Neuronal stem cell (in vitro differentiated cells): ENCODE results near the gene GASK1A. TPM values are rescaled to one million over a fixed set of nuclear protein-coding genes. Genes with fewer than 3 reads are reported as not detected.

ENCODE experiments used
- DNase-seq: peaks from one replicate; pipeline ENCODE4 v3.0.0-alpha.2; 2013; ENCODE audit warnings: low spot score
- H2AFZ ChIP-seq: one replicate; pipeline ENCODE4 v1.6.1; 2013; ENCODE audit warnings: mild to moderate bottlenecking, low read length, inconsistent platforms
- H2AK5ac ChIP-seq: 2 replicates; pipeline ENCODE4 v1.6.1; 2013; ENCODE audit warnings: low read depth, mild to moderate bottlenecking, inconsistent platforms, low read length, moderate library complexity, mixed read lengths
- H2BK120ac ChIP-seq: 2 replicates; pipeline ENCODE4 v1.6.1; 2013; ENCODE audit warnings: low read depth, mild to moderate bottlenecking, inconsistent platforms, low read length, moderate library complexity, mixed read lengths
- H2BK12ac ChIP-seq: one replicate; pipeline ENCODE4 v1.6.1; 2013; ENCODE audit warnings: low read length, inconsistent platforms
- H2BK15ac ChIP-seq: 2 replicates; pipeline ENCODE4 v1.6.1; 2013; ENCODE audit warnings: mild to moderate bottlenecking, low read length, inconsistent platforms, mixed read lengths
- H2BK5ac ChIP-seq: one replicate; pipeline ENCODE4 v1.6.1; 2013; ENCODE audit warnings: inconsistent platforms, mild to moderate bottlenecking, low read length, moderate library complexity
- H3K14ac ChIP-seq: one replicate; pipeline ENCODE4 v1.6.1; 2013; ENCODE audit warnings: low read length, inconsistent platforms
- H3K18ac ChIP-seq: 2 replicates; pipeline ENCODE4 v1.6.1; 2013; ENCODE audit warnings: low read length, inconsistent platforms
- H3K23ac ChIP-seq: 2 replicates; pipeline ENCODE4 v1.6.1; 2013; ENCODE audit warnings: low read depth, mild to moderate bottlenecking, mixed read lengths, low read length, inconsistent platforms; ENCODE audit not compliant: poor library complexity
- H3K27ac ChIP-seq: replicated peaks from 3 replicates; pipeline ENCODE4 v1.5.1; 2013; ENCODE audit warnings: low read length, inconsistent platforms
- H3K27me3 ChIP-seq, 3 experiments: 2 replicates each; pipeline ENCODE4 v1.6.1; 2013; ENCODE audit warnings: low read length in 3 of 3, mild to moderate bottlenecking in 2 of 3, inconsistent platforms in 1 of 3, low read depth in 1 of 3, mixed read lengths in 1 of 3, moderate library complexity in 1 of 3; ENCODE audit not compliant: control insufficient read depth in 3 of 3, insufficient read depth in 3 of 3
- H3K36me3 ChIP-seq, 2 donors: replicated peaks in 1 of 2; 2 replicates each; pipeline ENCODE4 v1.6.1; 2013; ENCODE audit warnings: low read length in 2 of 2; ENCODE audit not compliant: control insufficient read depth in 2 of 2, insufficient read depth in 2 of 2
- H3K4ac ChIP-seq: 2 replicates; pipeline ENCODE4 v1.6.1; 2013; ENCODE audit warnings: inconsistent platforms, mild to moderate bottlenecking, low read length, moderate library complexity
- H3K4me1 ChIP-seq, 2 donors: 1 replicate in 1 of 2; 2 replicates in 1 of 2; pipeline ENCODE4 v1.6.1; 2013; ENCODE audit warnings: low read length in 2 of 2, low read depth in 1 of 2; ENCODE audit not compliant: control insufficient read depth in 2 of 2, insufficient read depth in 1 of 2
- H3K4me2 ChIP-seq: one replicate; pipeline ENCODE4 v1.6.1; 2013; ENCODE audit warnings: mild to moderate bottlenecking, low read length, inconsistent platforms; ENCODE audit not compliant: insufficient read depth, poor library complexity, severe bottlenecking
- H3K4me3 ChIP-seq, 2 donors: 2 replicates each; pipeline ENCODE4 v1.5.1; 2013; ENCODE audit warnings: low read length in 2 of 2, mild to moderate bottlenecking in 2 of 2, inconsistent platforms in 1 of 2, moderate library complexity in 1 of 2
- H3K79me1 ChIP-seq: one replicate; pipeline ENCODE4 v1.6.1; 2013; ENCODE audit warnings: low read depth, mild to moderate bottlenecking, inconsistent platforms, low read length, moderate library complexity
- H3K9ac ChIP-seq: one replicate; pipeline ENCODE4 v1.6.1; 2013; ENCODE audit warnings: mild to moderate bottlenecking, low read depth, low read length, inconsistent platforms; ENCODE audit not compliant: poor library complexity
- H3K9me3 ChIP-seq, 2 donors: replicated peaks in 1 of 2; 2 replicates each; pipeline versions ENCODE3 to v1.6.1; 2013; ENCODE audit warnings: low read length in 2 of 2, mild to moderate bottlenecking in 2 of 2, inconsistent platforms in 1 of 2, low read depth in 1 of 2, mixed read lengths in 1 of 2, moderate library complexity in 1 of 2; ENCODE audit not compliant: control insufficient read depth in 2 of 2, insufficient read depth in 1 of 2
- H4K8ac ChIP-seq: one replicate; pipeline ENCODE4 v1.6.1; 2013; ENCODE audit warnings: low read depth, mild to moderate bottlenecking, inconsistent platforms, low read length, moderate library complexity
- H4K91ac ChIP-seq: one replicate; pipeline ENCODE4 v1.6.1; 2013; ENCODE audit warnings: low read length, low read depth, mild to moderate bottlenecking, inconsistent platforms; ENCODE audit not compliant: poor library complexity
- WGBS, 2 donors: extraction: QIAGEN DNeasy Blood & Tissue Kit; methylation state at CpG; one replicate each; pipeline ENCODE4 v1.1.7; 2013; ENCODE audit warnings: missing lambda C conversion rate in 2 of 2, mixed read lengths in 1 of 2; ENCODE audit not compliant: insufficient read length in 2 of 2, insufficient replicate concordance in 1 of 2; ENCODE audit errors: extremely low coverage in 2 of 2; 5-methylcytosine and 5-hydroxymethylcytosine counted together
- polyA plus RNA-seq, 2 experiments: library from polyadenylated mRNA; stranded (reverse); fragments of 200-250 nt; gene quantifications; one replicate each; pipeline ENCODE4 v1.2.3, GENCODE V29; 2013

Gene GASK1A
- 1.8 TPM for polyA plus RNA-seq (2013, experiment 1 of 2)
- polyA plus RNA-seq (2013, experiment 2 of 2), result 1.7 TPM

DNA sequence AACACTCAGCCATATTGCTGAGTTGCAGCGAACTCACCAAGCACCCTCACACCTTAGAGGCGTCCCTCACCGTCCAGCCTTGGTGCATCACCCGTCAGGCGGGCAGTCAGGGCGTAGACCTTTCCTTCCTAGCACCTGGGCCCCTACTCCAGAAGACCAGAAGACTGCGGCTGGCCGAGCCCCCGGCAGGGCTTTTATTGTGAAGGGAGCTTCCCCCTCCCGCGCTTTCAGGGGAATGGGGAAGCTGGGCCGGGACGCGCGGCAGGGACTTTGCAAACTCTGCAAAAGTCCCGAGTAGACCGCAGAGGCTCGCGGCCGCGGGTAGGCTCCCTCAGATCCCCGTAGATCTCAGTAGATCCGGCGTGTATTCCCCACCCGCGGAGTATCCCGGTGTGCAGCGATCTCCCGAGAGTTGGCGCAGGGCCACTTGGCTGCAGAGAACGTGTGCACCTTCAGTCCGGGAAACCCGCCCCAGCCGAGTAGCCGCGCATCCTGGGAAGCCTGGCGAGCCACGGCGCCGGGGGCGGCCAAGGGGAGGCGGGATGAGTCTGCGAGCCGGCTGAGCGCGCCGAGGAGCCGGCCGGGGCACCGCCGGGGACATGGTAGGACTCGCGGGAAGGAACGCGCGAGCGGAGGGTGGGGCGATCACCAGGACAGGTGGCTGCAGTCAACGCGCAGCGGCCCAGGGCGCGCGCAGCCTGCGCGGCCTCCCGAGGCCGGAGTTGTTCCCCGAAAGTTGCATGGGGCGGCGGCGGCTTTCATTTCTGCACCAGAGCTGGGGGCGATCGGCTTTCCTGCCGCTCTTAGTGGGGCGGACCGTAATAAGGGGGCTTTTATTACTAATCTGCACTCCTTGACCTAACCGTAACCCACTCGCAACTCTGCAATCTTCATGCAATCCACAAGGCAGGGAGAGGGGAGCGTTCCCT, at the start of gene GASK1A:
TSS of gene GASK1A (plus strand) at position 268 of the 929 bp plus-strand sequence. CDS start at position 600, 332 bp downstream.
- H3K4me2 ChIP-seq, result peak within 1 kb of the TSS; percentile 79
- H3K9ac ChIP-seq, result peak within 1 kb of the TSS; percentile 73
- H3K18ac ChIP-seq, result peak within 1 kb of the TSS; percentile 95
- H3K4ac ChIP-seq, result no peak within 1 kb of the TSS
- H2BK12ac ChIP-seq, result peak within 1 kb of the TSS; percentile 25
- DNase-seq, result peak; percentile 41
- H3K14ac ChIP-seq, result peak within 1 kb of the TSS; percentile 11
- H2BK5ac ChIP-seq, result no peak within 1 kb of the TSS
- no peak within 1 kb of the TSS for H4K91ac ChIP-seq
- no CpG with 5 or more reads among the region's 80 CpGs for WGBS, 2 donors
- no peak within 1 kb of the TSS for H2BK120ac ChIP-seq
- H2BK15ac ChIP-seq, result no peak within 1 kb of the TSS
- no peaks in the 10 kb centered on the region for H3K79me1 ChIP-seq
- peak within 1 kb of the TSS; percentile 97 for H2AFZ ChIP-seq
- H3K27ac ChIP-seq, result no peak within 1 kb of the TSS
- peaks cover 0 to 13% of the 10 kb centered on the region in 2 donors for H3K4me1 ChIP-seq
- no peaks in the 10 kb centered on the region for H3K36me3 ChIP-seq
- H3K4me3 ChIP-seq, result peak within 1 kb of the TSS; percentile 41 to 81
- H3K23ac ChIP-seq, result peak within 1 kb of the TSS; percentile 30
- peak within 1 kb of the TSS; percentile 45 for H4K8ac ChIP-seq
- peak within 1 kb of the TSS; percentile 18 for H2AK5ac ChIP-seq
- H3K9me3 ChIP-seq, result peaks cover 6 to 7% of the 10 kb centered on the region in 2 donors
- H3K27me3 ChIP-seq, result peaks cover 0 to 71% (median 7%) of the 10 kb centered on the region in 3 experiments

DNA sequence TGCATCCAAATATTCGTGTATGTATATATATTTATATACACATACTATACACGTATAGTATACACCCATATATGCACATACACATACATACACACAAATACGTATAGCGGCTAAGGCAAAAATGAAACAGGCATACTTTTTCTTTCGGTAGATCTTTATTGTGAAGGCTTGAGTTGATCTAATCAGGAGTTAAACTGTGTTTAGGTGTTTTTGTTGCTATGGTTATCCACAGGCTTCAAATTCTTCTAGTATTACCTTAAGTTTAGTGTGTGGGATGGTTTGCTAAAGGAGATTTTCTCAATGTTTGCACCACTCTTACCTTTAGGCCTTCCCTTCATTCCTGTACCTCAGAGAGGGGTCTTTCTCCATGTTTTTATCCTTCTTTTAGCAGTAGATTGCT, 45.0 kb upstream of the GASK1A start:
- DNase-seq, result no peak
- Histone ChIP-seq H3K4me2 (no peak overlapping the region), H2BK12ac (no peak overlapping the region), H3K27ac (no peak overlapping the region), H2AK5ac (no peak overlapping the region), H3K14ac (no peak overlapping the region), H4K8ac (no peak overlapping the region), H3K23ac (no peak overlapping the region), H3K79me1 (no peaks in the 10 kb centered on the region), H2BK15ac (no peak overlapping the region), H2AFZ (no peak overlapping the region), H3K4me3 (no peak overlapping the region), H3K36me3 (no peaks in the 10 kb centered on the region), H3K9me3 (no peaks in the 10 kb centered on the region), H3K18ac (no peak overlapping the region), H3K9ac (no peak overlapping the region), H2BK120ac (no peak overlapping the region), H3K4me1 (no peaks in the 10 kb centered on the region), H3K27me3 (no peaks in the 10 kb centered on the region), H2BK5ac (no peak overlapping the region), H4K91ac (no peak overlapping the region), H3K4ac (no peak overlapping the region)
- no CpG with 5 or more reads among the region's 5 CpGs for WGBS, 2 donors

DNA sequence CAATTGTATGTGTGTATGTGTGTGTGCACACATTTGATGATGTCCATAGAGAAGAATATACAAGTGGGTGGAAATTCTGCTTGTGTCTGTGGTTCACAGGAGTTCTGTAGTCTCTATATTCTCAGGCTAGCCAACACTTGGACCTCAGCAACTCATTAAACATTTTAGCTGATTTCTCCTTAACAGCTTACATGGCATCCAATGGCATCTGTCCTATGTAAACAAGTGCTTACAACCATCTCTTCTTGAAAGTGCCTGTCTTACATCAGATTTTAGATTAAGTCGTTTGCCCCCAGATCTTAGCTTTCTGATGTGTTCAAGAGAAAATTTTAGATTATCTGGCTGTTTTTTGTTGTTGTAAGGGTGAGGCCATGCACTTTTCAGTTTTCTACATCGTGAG, 44.2 kb upstream of the GASK1A start:
- Histone ChIP-seq H3K4me3 (no peak overlapping the region), H4K91ac (no peak overlapping the region), H2BK15ac (no peak overlapping the region), H2BK5ac (no peak overlapping the region), H2BK120ac (no peak overlapping the region), H3K4me2 (no peak overlapping the region), H3K9ac (no peak overlapping the region), H2AK5ac (no peak overlapping the region), H3K18ac (no peak overlapping the region), H3K4me1 (no peaks in the 10 kb centered on the region), H2BK12ac (no peak overlapping the region), H3K14ac (no peak overlapping the region), H4K8ac (no peak overlapping the region), H3K36me3 (no peaks in the 10 kb centered on the region), H2AFZ (no peak overlapping the region), H3K79me1 (no peaks in the 10 kb centered on the region), H3K9me3 (no peaks in the 10 kb centered on the region), H3K23ac (no peak overlapping the region), H3K27me3 (no peaks in the 10 kb centered on the region), H3K4ac (no peak overlapping the region), H3K27ac (no peak overlapping the region)
- DNase-seq, result no peak
- no CpG with 5 or more reads among the region's 2 CpGs for WGBS, 2 donors

DNA sequence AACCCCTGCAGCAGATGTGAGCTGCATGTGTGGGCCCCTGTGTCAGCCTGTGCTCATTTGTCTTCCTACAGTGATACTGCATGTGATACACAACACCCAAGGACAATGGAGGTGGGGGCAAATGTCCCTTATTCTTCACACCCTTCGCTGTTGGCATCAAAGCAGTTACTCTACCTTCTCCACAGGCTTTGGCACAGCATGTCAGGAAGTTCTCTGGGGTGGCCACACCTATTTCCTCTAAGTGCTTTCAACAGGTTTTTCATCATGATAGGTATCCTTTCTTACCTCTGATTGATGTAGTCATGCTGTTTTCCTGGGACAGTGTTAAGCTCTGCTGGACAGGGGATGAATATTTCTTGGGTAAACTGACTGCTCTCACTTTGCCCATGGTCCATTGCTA, 43.6 kb upstream of the GASK1A start:
- Histone ChIP-seq H2AFZ (no peak overlapping the region), H3K27me3 (no peaks in the 10 kb centered on the region), H2BK120ac (no peak overlapping the region), H3K36me3 (no peaks in the 10 kb centered on the region), H3K27ac (no peak overlapping the region), H3K23ac (no peak overlapping the region), H2BK12ac (no peak overlapping the region), H2BK15ac (no peak overlapping the region), H3K4me2 (no peak overlapping the region), H3K4me3 (no peak overlapping the region), H2AK5ac (no peak overlapping the region), H4K8ac (no peak overlapping the region), H3K4ac (no peak overlapping the region), H3K79me1 (no peaks in the 10 kb centered on the region), H3K9ac (peak overlapping the region; percentile 6), H3K4me1 (no peaks in the 10 kb centered on the region), H3K18ac (peak overlapping the region; percentile 33), H3K14ac (no peak overlapping the region), H3K9me3 (no peaks in the 10 kb centered on the region), H4K91ac (no peak overlapping the region), H2BK5ac (no peak overlapping the region)
- no CpG with 5 or more reads among the region's 1 CpG for WGBS, 2 donors
- DNase-seq, result no peak
